ENCODE measurements around the gene CPED1.

GRCh38 chr7:121011401-121011800 lies 22.9 kb downstream of the CPED1 start:
- no peak for TF ChIP-seq CREB5 (CRISPR knock-in tag; IDR thresholded peaks at IDR 0.05; ENCODE audit: low read depth)
- TF ChIP-seq, protein P1, sequence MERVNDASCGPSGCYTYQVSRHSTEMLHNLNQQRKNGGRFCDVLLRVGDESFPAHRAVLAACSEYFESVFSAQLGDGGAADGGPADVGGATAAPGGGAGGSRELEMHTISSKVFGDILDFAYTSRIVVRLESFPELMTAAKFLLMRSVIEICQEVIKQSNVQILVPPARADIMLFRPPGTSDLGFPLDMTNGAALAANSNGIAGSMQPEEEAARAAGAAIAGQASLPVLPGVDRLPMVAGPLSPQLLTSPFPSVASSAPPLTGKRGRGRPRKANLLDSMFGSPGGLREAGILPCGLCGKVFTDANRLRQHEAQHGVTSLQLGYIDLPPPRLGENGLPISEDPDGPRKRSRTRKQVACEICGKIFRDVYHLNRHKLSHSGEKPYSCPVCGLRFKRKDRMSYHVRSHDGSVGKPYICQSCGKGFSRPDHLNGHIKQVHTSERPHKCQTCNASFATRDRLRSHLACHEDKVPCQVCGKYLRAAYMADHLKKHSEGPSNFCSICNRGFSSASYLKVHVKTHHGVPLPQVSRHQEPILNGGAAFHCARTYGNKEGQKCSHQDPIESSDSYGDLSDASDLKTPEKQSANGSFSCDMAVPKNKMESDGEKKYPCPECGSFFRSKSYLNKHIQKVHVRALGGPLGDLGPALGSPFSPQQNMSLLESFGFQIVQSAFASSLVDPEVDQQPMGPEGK (CRISPR knock-in tag; IDR thresholded peaks at IDR 0.05; ENCODE audit: borderline replicate concordance) = no peak
- TF ChIP-seq, protein P2, sequence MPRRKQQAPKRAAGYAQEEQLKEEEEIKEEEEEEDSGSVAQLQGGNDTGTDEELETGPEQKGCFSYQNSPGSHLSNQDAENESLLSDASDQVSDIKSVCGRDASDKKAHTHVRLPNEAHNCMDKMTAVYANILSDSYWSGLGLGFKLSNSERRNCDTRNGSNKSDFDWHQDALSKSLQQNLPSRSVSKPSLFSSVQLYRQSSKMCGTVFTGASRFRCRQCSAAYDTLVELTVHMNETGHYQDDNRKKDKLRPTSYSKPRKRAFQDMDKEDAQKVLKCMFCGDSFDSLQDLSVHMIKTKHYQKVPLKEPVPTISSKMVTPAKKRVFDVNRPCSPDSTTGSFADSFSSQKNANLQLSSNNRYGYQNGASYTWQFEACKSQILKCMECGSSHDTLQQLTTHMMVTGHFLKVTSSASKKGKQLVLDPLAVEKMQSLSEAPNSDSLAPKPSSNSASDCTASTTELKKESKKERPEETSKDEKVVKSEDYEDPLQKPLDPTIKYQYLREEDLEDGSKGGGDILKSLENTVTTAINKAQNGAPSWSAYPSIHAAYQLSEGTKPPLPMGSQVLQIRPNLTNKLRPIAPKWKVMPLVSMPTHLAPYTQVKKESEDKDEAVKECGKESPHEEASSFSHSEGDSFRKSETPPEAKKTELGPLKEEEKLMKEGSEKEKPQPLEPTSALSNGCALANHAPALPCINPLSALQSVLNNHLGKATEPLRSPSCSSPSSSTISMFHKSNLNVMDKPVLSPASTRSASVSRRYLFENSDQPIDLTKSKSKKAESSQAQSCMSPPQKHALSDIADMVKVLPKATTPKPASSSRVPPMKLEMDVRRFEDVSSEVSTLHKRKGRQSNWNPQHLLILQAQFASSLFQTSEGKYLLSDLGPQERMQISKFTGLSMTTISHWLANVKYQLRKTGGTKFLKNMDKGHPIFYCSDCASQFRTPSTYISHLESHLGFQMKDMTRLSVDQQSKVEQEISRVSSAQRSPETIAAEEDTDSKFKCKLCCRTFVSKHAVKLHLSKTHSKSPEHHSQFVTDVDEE (CRISPR knock-in tag; IDR thresholded peaks at IDR 0.05) = no peak
- TF ChIP-seq PPARA (CRISPR knock-in tag; IDR thresholded peaks at IDR 0.05; ENCODE audit: borderline replicate concordance) = no peak

Measured in SK-N-SH treated with all-trans-retinoic acid at 6 μM for 48 hours (cell line).